Measurements from ENCODE around the gene SOD3.

GRCh38 chr4:24764345-24764744, 31.0 kb upstream of the SOD3 start:
- no peak for TF ChIP-seq CTCF (IDR thresholded peaks at IDR 0.05; ENCODE audit: control extremely low read depth in 1 of 3, insufficient read depth in 1 of 3, low read depth in 1 of 3, low read length in 3 of 3)
- TF ChIP-seq POLR2AphosphoS5 (IDR thresholded peaks at IDR 0.05; ENCODE audit: low read depth, low read length), result no peak
- no peak for TF ChIP-seq TAF1 (IDR thresholded peaks at IDR 0.05; ENCODE audit: low read depth, low read length)
- no peak for TF ChIP-seq YY1 (IDR thresholded peaks at IDR 0.05; ENCODE audit: low read depth, low read length)
- no peak for TF ChIP-seq CHD2 (IDR thresholded peaks at IDR 0.05; ENCODE audit: low read length)
- no peak for TF ChIP-seq ATF3 (IDR thresholded peaks at IDR 0.05; ENCODE audit: insufficient read depth, low read depth, low read length)
